ENCODE measurements around the gene GRIP1. TPM values are rescaled to one million over a fixed set of nuclear protein-coding genes. Genes with fewer than 3 reads are reported as not detected.

GRIP1 gene
- total RNA-seq, 8 experiments from 2014 or later, result 4.3 to 81.3 (median 48.7) TPM; not detected in 1

GRCh38 chr12:66365718-66366490, 313.0 kb downstream of the GRIP1 start:
- ATAC-seq (replicated peaks in 6 of 8), result no peak
- 17 to 100% (median 94%) methylated on average over 1 to 3 of the region's 3 CpGs; no CpG with 5 or more reads in 1 of the 10 experiments for WGBS, 10 experiments
- in situ Hi-C loops (cut with MboI; ENCODE audit: low pct_unique_long_range_greater_than_20kb in 2 of 9, low sequenced_read_pairs in 9 of 9, unreplicated experiment in 9 of 9), result no loop called here
- H3K4me3 ChIP-seq, result no peak overlapping the region
- H3K27ac ChIP-seq, result no peak overlapping the region
- no peaks in the 10 kb centered on the region for H3K4me1 ChIP-seq (replicated peaks in 1 of 2)

- 79 to 100% (median 95%) methylated on average over 1 to 4 of the region's 4 CpGs; no CpG with 5 or more reads in 3 of the 10 experiments for WGBS, 10 experiments
- in situ Hi-C loops (cut with MboI; ENCODE audit: low pct_unique_long_range_greater_than_20kb in 2 of 9, low sequenced_read_pairs in 9 of 9, unreplicated experiment in 9 of 9), result no loop called here
- H3K4me3 ChIP-seq, result no peak overlapping the region
- no peak for ATAC-seq (replicated peaks in 6 of 8)
- H3K4me1 ChIP-seq (replicated peaks in 1 of 2), result no peaks in the 10 kb centered on the region
- no peak overlapping the region for H3K27ac ChIP-seq
Observed at GRCh38 chr12:66361703-66362102, 317.2 kb downstream of the GRIP1 start.

GRCh38 chr12:66359300-66359699, 319.6 kb downstream of the GRIP1 start:
- H3K4me3 ChIP-seq, result no peak overlapping the region
- in situ Hi-C loops (cut with MboI; ENCODE audit: low pct_unique_long_range_greater_than_20kb in 2 of 9, low sequenced_read_pairs in 9 of 9, unreplicated experiment in 9 of 9), result no loop called here
- H3K27ac ChIP-seq, result no peak overlapping the region
- ATAC-seq (replicated peaks in 6 of 8), result no peak
- H3K4me1 ChIP-seq (replicated peaks in 1 of 2), result no peaks in the 10 kb centered on the region

- Histone ChIP-seq H3K4me1 (replicated peaks in 1 of 2) (no peaks in the 10 kb centered on the region), H3K27ac (no peak overlapping the region), H3K4me3 (no peak overlapping the region)
- in situ Hi-C loops (cut with MboI; ENCODE audit: low pct_unique_long_range_greater_than_20kb in 2 of 9, low sequenced_read_pairs in 9 of 9, unreplicated experiment in 9 of 9), result no loop called here
- no peak for ATAC-seq (replicated peaks in 6 of 8)
- WGBS, 10 experiments, result 33 to 92% (median 82%) methylated on average over 2 to 6 of the region's 6 CpGs; no CpG with 5 or more reads in 2 of the 10 experiments
Observed at GRCh38 chr12:66354291-66354690, 324.6 kb downstream of the GRIP1 start.

GRCh38 chr12:66352899-66353298, 326.0 kb downstream of the GRIP1 start:
- Histone ChIP-seq H3K4me1 (replicated peaks in 1 of 2) (no peaks in the 10 kb centered on the region), H3K4me3 (no peak overlapping the region), H3K27ac (no peak overlapping the region)
- ATAC-seq (replicated peaks in 6 of 8), result no peak
- WGBS, 10 experiments, result 81 to 100% (median 93%) methylated on average over 2 to 8 of the region's 8 CpGs; no CpG with 5 or more reads in 3 of the 10 experiments
- in situ Hi-C loops (cut with MboI; ENCODE audit: low pct_unique_long_range_greater_than_20kb in 2 of 9, low sequenced_read_pairs in 9 of 9, unreplicated experiment in 9 of 9), result no loop called here

GRCh38 chr12:66352197-66352596, 326.7 kb downstream of the GRIP1 start:
- peak in 5 of 8 experiments; percentile 29 to 69 (median 42) for ATAC-seq (replicated peaks in 6 of 8)
- no peak overlapping the region for H3K4me3 ChIP-seq
- no peaks in the 10 kb centered on the region for H3K4me1 ChIP-seq (replicated peaks in 1 of 2)
- H3K27ac ChIP-seq, result no peak overlapping the region
- 40 to 90% (median 77%) methylated on average over 1 to 7 of the region's 9 CpGs; no CpG with 5 or more reads in 1 of the 10 experiments for WGBS, 10 experiments
- in situ Hi-C loops (cut with MboI; ENCODE audit: low pct_unique_long_range_greater_than_20kb in 2 of 9, low sequenced_read_pairs in 9 of 9, unreplicated experiment in 9 of 9), result no loop called here

- in situ Hi-C loops (cut with MboI; ENCODE audit: low pct_unique_long_range_greater_than_20kb in 2 of 9, low sequenced_read_pairs in 9 of 9, unreplicated experiment in 9 of 9), result no loop called here
- 67 to 100% (median 80%) methylated on average over 1 to 2 of the region's 2 CpGs; no CpG with 5 or more reads in 5 of the 10 experiments for WGBS, 10 experiments
- ATAC-seq (replicated peaks in 6 of 8), result no peak
- Histone ChIP-seq H3K4me1 (replicated peaks in 1 of 2) (no peaks in the 10 kb centered on the region), H3K4me3 (no peak overlapping the region), H3K27ac (no peak overlapping the region)
Observed at GRCh38 chr12:66351301-66351700, 327.6 kb downstream of the GRIP1 start.

GRCh38 chr12:66345956-66346355, 332.9 kb downstream of the GRIP1 start:
- H3K27ac ChIP-seq, result no peak overlapping the region
- H3K4me1 ChIP-seq (replicated peaks in 1 of 2), result no peaks in the 10 kb centered on the region
- in situ Hi-C loops (cut with MboI; ENCODE audit: low pct_unique_long_range_greater_than_20kb in 2 of 9, low sequenced_read_pairs in 9 of 9, unreplicated experiment in 9 of 9), result no loop called here
- no peak overlapping the region for H3K4me3 ChIP-seq
- WGBS, 10 experiments, result 89 to 100% (median 100%) methylated on average over 1 to 2 of the region's 2 CpGs; no CpG with 5 or more reads in 1 of the 10 experiments
- no peak for ATAC-seq (replicated peaks in 6 of 8)

- whole genome bisulfite sequencing, 10 experiments, result 33 to 100% (median 90%) methylated on average over 1 to 3 of the region's 3 CpGs; no CpG with 5 or more reads in 1 of the 10 experiments
- in situ Hi-C loops (cut with MboI; ENCODE audit: low pct_unique_long_range_greater_than_20kb in 2 of 9, low sequenced_read_pairs in 9 of 9, unreplicated experiment in 9 of 9), result no loop called here
- H3K27ac ChIP-seq, result no peak overlapping the region
- ATAC-seq (replicated peaks in 6 of 8), result no peak
- no peak overlapping the region for H3K4me3 ChIP-seq
- H3K4me1 ChIP-seq (replicated peaks in 1 of 2), result no peaks in the 10 kb centered on the region
Observed at GRCh38 chr12:66345212-66345611, 333.7 kb downstream of the GRIP1 start.

GRCh38 chr12:66341126-66341525, 337.8 kb downstream of the GRIP1 start:
- Histone ChIP-seq H3K4me1 (replicated peaks in 1 of 2) (no peaks in the 10 kb centered on the region), H3K27ac (no peak overlapping the region), H3K4me3 (no peak overlapping the region)
- ATAC-seq (replicated peaks in 6 of 8), result no peak
- 70 to 100% (median 100%) methylated on average over 1 to 4 of the region's 4 CpGs; no CpG with 5 or more reads in 3 of the 10 experiments for WGBS, 10 experiments
- in situ Hi-C loops (cut with MboI; ENCODE audit: low pct_unique_long_range_greater_than_20kb in 2 of 9, low sequenced_read_pairs in 9 of 9, unreplicated experiment in 9 of 9), result no loop called here

- WGBS, 10 experiments, result 14 to 100% (median 83%) methylated on average over 1 to 2 of the region's 2 CpGs; no CpG with 5 or more reads in 1 of the 10 experiments
Observed at GRCh38 chr12:66340131-66340530, 338.7 kb downstream of the GRIP1 start.

GRCh38 chr12:66337381-66338010, 341.4 kb downstream of the GRIP1 start:
- in situ Hi-C loops (cut with MboI; ENCODE audit: low pct_unique_long_range_greater_than_20kb in 2 of 9, low sequenced_read_pairs in 9 of 9, unreplicated experiment in 9 of 9), result no loop called here
- Histone ChIP-seq H3K4me1 (replicated peaks in 1 of 2) (no peaks in the 10 kb centered on the region), H3K27ac (no peak overlapping the region), H3K4me3 (no peak overlapping the region)
- ATAC-seq (replicated peaks in 6 of 8), result no peak
- 78 to 100% (median 89%) methylated on average over 1 to 2 of the region's 2 CpGs for WGBS, 10 experiments

More at GRCh38 chr12:66340131-66340530, 338.7 kb downstream of the GRIP1 start:
- H3K4me3 ChIP-seq, result no peak overlapping the region
- in situ Hi-C loops (cut with MboI; ENCODE audit: low pct_unique_long_range_greater_than_20kb in 2 of 9, low sequenced_read_pairs in 9 of 9, unreplicated experiment in 9 of 9), result no loop called here
- H3K27ac ChIP-seq, result no peak overlapping the region
- ATAC-seq (replicated peaks in 6 of 8), result no peak
- H3K4me1 ChIP-seq (replicated peaks in 1 of 2), result no peaks in the 10 kb centered on the region

- WGBS, 10 experiments, result 67 to 100% (median 93%) methylated on average over 1 to 2 of the region's 2 CpGs; no CpG with 5 or more reads in 1 of the 10 experiments
- Histone ChIP-seq H3K4me3 (no peak overlapping the region), H3K27ac (no peak overlapping the region), H3K4me1 (replicated peaks in 1 of 2) (no peaks in the 10 kb centered on the region)
- in situ Hi-C loops (cut with MboI; ENCODE audit: low pct_unique_long_range_greater_than_20kb in 2 of 9, low sequenced_read_pairs in 9 of 9, unreplicated experiment in 9 of 9), result no loop called here
- no peak for ATAC-seq (replicated peaks in 6 of 8)
Observed at GRCh38 chr12:66335746-66336145, 343.1 kb downstream of the GRIP1 start.

All from motor neuron (in vitro differentiated cells).